Fibroblast of skin of left biceps (primary cell): Measurements from ENCODE around the gene NOC2L.
"Not testable (repeated sequence)": the region's sequence is repeated elsewhere in the genome, so short reads cannot be mapped to it uniquely, and the experiment has no call there.

Experiments
- DNase-seq, 2 experiments: peaks; one replicate each; pipeline ENCODE4 v3.0.0-alpha.2; 2013; ENCODE audit warnings: low read depth in 2 of 2

NOC2L gene

DNA sequence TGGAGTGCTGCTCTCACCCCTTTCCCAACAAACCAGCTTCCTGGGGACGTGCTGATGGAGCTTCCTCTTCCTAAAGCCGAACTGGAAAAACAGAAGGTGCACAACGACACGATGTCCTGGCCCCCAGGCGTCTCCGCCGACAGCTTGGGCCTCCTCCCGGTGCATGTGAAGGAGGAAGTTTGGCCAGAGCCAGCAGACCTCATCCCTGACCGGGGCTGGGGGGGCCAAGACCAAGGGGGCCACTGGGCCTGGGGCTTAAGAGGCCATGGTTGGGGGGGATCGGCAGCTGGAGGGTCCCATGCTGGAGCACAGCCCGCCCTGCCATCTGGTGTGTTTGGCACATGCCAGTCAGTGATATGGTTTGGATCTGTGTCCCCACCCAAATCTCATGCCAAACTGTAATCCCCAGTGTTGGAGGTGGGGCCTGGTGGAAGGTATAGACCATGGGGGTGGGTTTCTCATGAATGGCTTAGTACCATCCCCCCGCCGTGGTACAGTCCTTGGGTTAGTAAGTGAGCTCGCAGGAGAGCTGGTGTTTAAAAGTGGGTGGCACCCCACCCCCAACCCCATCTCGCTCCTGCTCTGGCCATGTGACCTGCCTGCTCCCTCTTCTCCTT, 34.4 kb upstream of the NOC2L start:
- DNase-seq, result no peak

DNA sequence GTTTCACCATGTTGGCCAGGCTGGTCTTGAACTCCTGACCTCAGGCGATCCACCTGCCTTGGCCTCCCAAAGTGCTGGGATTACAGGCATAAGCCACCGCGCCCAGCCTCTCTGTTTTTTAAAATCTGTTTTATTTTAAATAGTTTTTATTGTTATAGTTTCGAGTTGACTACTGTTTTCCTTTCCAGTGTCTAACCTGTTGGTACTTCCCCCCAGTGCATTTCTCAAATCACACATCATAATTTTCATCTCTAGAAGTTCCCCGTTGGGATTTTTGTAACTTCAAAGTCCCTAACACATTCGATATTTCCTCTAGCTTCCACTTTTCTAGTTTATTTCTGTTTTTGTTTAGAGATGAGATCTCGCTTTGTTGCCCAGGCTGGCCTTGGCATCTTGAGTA, 33.3 kb upstream of the NOC2L start:
- no peak for DNase-seq

DNA sequence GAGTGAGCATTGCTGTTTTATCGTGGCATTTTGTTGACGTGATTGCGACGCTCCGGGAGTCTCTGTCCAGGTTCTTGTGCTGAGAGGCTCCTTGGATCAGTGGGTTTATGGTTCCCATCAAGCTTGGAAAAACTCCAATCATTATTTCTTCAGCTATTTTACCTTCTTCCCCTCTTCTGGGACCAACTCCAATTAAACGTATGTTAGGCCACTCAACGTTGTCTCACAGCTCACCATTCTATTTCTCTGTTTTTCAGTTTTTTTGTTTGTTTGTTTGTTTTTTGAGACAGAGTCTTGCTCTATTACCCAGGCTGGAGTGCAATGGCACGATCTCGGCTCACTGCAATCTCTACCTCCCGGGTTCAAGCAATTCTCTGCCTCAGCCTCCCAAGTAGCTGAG, 32.8 kb upstream of the NOC2L start:
- DNase-seq, result no peak

DNA sequence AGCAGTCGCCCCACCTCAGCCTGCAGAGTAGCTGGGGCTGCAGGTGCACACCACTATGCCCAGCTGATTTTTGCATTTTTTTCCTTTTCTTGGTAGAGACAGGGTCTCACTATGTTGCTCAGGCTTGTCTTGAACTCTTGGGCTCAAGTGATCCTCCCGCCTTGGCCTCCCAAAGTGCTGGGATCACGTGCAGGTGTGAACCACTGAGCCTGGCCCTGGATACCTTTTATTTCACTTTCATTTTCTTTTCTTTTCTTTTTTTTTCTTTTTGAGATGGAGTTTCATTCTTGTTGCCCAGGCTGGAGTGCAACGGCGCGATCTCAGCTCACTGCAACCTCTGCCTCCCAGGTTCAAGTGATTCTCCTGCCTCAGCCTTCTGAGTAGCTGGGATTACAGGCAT, 32.2 kb upstream of the NOC2L start:
- not testable (repeated sequence) for DNase-seq

DNA sequence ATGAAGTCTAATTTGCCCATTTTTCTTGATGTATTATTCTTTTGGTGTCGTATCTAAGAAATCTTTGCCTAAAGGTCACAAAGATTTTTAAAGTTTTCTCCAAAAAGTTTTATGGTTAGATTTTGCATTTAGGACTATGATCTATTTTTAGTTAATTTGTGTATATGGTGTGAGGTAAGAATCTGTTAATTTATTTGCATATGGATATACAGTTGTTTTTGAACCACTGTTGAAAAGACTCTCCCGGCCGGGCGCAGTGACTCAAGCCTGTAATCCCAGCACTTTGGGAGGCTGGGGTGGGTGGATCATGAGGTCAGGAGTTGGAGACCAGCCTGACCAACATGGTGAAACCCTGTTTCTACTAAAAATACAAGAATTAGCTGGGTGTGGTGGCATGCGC, 29.0 kb upstream of the NOC2L start:
- DNase-seq, result not testable (repeated sequence)

DNA sequence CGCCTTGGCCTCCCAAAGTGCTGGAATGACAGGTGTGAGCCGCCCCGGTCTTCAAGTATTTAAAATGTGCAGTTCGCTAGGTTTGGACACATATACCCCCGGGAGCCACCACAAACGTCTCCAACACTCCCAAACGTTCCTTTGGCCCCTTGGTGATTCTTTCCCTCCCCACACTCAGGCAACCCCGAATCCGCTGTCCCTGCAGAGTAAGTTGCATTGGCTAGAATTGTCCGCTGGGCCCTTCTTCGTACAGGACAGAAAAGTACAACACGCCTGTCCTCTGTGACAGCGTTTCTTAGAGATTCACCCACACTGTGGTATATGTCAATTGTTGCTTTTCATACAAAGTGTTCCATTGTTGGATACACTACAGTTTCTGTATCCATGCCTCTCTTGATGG, 26.1 kb upstream of the NOC2L start:
- no peak for DNase-seq

DNA sequence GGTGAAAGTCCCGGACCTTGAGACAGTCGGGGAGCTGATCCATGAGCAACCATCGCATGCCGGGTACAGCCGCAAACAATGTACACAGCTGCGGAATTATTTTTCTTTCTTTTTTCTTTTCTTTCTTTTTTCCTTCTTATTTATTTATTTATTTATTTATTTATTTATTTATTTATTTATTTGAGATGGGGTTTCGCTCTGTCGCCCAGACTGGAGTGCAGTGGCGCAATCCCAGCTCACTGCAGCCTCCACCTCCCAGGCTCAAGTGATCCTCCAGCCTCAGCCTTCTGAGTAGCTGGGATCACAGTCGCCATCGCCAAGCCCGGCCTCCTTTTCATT, 25.4 kb upstream of the NOC2L start:
- DNase-seq, result no peak

DNA sequence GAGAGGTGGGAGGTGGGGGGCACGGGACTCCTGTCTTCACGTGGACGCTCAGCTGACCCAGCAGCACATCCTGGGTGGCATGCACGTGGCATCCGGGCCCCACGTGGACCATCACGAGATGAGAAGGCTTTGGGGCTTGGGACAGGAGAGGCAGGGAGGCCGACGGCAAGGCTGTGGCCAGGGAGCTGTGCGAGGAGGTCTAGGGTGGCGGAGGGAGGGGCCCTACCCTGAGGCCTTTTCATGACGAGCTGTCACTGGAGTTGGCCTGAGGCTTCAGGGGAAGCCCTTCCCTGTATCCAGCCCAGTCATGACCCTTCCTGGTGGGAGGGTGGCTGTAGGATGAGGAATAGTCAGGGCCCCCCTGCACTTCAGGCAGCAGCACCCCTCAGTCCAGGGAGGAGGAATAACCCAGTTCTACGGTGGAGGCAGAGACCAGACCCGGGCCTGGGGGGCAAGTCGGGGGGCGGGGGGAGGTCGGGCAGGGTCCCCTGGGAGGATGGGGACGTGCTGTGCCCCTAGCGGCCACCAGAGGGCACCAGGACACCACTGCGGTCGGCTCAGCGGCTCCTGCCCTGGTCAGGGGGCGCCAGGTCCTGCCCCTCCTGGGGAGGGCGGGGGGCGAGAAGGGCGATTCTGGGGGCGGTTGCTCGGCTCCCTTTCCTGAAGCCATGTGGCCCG, 24.9 kb upstream of the NOC2L start:
- DNase-seq, result no peak

DNA sequence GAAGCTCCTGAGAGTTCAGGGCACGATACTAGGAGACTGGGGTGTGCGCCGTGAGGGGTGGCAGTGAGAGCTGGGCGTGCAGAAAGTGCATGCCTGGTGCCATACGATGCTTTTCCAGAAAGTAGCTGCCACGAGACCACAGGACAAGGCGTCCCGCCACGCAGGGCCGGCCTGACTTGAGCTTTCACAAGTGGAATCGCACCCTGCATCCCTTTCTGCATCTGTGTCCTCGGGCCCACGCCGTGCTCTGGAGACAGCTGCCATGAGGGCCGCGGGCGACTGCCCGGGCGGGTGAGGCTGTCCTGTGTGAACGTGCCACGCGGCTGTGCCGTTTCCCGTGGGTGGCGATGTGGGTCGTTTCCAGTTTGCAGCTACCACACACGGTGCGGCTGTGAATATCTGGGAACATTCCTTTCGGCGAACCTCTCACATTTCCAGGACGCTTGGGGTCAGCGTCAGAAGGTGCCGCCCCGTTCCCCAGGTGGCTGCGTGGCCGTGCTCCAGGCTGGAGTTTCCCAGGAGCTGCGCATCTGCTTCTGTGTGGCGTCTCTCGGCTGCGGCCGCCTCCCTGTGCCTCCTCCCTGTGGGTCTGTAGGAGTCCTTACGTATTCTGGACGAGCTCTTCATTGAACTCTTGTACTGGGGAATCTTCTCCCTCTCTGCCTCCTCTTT, 23.8 kb upstream of the NOC2L start:
- no peak for DNase-seq

DNA sequence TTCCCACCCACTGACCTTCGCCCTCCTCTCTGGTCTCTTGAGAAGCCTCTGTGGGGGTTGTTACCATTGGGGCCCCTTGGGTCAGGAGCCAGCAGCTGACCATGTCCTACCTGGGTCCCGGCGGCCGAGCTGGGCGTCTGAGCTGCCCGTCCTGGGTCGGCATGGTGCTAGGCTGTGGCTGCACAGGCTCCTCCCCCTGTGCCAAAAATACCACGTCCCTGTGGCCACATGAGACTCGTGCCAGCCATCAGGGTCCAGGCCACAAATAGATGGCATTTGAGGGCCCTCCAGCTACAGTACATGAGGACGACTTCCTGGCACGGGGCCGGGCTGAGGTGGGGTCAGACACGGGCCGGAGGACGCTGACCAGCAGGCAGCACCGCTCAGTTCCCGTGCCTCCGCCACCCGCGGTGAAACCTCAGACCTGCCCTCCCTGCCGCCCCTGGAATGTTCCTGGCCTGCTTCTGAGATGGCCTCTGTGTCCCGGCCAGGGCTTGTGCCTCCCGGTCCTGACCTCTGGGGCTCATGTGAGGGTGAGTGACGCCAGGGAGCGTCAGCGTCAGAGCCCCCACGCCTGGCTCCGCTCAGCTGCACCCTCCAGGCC, 23.0 kb upstream of the NOC2L start, which contains the start of gene PERM1:
Gene PERM1, minus strand, starts transcription at position 139 of the 604 bp plus-strand sequence. CDS start 1,064 bp downstream, outside the sequence.
- DNase-seq, result no peak

DNA sequence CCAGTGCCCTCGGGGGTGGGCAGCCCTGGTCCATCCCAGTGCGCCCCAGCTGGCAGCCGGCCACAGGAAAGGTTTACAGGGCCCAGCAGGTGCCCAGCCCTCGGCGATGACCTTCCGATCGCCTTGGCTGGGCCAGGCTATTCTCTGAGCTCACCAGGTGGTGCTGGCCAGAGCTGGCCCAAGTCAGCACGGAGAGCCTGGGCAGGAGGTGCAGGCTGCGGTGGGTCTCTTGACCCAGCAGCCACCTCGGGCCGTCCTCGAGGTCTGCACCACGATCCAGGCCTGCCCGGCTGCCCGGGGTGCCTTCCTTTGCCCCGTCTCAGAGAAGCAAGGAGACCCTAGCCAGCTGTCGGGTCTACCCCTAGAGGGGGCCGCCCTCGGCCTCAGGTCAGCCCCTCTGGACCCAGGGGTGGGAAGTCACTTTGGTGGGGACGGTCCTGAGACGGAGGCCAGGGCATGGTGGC, 22.5 kb upstream of the NOC2L start:
- DNase-seq, result no peak

DNA sequence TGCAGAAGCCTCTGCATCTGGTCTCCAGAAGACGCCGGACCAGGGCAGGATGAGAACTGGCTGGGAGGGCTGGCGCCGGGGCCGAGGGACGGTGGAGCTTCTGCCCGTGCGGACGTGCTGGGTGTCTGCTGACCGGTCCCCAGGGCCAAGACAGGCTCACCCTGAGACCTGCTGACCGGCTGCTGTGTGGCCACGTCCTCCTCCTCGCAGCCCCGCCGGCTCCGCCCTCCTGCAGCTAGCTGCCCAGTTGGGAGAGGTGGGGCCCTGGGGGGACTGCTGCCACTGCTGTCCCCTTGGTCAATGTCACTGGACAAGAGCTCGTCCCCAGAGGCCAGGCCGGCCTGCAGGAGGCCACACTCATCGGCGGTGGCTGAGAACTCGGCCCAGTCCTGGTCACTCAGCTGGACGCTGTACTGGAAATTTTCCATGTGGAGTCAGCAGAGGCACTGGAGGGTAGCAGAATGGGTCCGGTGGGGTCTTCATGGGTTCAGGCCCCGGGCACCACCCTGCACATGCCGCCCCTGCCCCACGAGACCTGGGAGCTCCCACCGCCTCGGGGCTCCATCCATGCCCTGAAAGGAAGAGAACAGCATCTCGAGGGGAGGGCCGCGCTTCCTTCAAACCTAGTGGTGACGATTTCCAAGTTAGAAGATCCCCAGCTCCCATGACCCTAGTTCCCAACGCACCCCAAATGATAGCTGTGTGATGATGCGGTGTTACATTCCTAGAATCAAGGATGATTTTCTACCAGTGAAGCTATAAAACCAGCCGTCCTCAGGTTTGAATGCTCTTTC, 21.7 kb upstream of the NOC2L start:
- no peak for DNase-seq

DNA sequence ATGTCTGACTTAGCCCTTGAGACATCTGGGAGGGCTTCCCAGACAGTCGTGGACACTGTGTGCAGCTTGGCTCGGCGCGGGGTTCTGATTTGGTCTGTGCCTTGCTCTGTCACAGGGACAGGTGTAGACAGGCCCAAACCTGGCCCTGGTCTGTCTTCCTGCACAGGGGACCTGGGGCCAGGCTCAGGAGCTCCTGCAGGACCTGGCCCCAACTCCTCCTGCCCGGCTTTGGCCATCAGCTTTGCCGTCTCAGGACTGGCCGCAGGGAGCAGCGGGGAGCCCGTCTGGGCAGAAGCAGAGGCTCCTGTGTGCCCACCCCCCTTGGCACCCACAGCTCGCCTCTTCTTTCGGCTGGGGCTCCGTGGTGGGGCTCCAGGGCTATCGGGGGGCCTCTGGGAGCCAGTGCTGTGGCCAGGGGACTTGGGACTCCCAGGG, 21.1 kb upstream of the NOC2L start:
- no peak for DNase-seq

DNA sequence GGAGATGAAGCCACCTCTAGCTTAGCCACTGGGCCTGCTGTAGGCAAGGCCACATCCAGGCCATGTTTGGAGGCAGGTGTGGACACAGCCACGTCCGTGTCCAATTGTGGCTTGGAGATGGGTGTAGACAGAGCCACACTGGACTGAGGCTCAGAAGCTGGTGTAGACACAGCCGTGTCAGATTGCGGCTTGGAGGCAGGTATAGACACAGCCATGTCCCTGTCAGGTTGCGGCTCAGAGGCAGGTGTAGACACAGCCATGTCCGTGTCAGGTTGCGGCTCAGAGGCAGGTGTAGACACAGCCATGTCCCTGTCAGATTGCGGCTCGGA, 20.7 kb upstream of the NOC2L start:
- DNase-seq, result no peak

DNA sequence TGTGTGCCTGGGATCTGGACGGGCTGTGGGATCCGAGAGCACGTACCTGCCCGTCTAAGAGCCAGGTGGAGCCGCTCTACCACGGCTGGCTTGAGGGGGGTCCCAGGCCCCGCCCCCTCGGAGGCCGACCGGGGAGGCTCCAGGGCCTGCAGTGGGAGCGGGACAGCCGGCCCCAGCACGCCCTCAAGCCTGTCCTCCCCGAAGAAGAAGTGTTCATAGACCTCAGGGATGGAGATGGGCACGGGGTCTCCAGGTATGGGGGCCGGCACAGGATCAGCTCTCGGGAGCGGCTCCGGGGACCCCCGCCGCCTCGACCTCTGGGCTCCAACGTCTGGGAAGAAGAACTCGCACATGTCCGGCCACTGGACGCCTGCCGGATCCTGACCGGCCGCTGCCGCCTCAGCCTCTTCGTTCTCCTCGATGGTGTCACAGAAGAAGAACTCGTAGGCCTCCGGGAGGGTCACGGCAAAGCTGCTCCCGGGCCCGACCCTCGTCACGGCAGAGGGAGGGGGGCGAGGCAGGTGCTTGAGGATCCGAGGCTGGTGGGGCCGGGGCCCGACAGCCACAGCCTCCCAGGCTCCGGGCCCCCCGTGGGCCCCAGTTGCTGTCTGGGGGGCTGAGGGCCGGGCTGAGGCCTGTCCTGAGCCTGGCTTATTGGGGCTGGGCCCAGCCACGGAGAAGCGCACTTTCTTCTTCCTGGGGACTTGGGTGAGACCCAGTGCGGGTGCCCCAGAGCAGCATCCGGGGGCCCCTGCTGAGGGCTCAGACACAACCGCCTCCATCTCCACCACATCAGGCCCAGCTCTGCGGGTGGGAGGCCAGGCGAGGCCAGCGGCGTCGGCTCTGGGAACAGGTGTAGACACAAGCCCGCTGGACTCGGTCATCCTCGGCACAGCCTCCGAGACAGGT, 20.0 kb upstream of the NOC2L start:
- DNase-seq, result no peak

DNA sequence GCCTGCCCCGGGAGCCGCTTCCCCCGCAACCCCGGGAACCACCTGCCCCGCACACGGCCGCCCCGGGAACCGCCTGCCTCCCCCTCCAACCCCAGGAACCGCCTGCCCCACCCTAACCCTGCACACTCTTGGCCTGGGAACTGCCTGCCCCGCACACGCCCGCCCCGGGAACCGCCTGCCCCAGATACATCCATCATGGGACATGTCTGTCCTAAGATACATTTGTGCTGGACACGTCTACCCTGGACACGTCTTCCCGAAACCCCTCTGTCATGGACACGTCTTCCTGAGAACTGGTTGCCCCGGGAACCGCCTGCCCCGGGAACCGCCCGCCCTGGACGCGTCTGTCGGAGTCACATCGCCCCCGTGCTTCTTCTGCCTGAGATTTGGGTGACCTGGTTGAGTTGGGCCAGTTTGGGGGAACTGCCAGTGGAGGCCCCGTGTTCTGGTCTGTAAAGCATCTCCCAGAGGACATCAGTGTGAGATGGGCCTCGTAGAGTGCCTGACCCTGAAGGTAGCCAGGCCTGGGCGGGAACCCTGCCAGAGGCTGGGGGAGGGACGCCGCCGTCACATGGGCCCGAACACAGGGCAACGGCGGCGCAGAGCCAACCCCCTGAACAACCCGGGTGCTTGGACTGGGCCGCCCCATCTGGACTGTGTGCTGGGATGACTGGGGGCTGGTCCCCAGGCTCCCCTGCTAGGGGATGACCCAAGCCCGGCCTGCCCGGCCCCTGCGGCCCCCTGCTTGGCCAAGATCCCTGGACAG, 19.2 kb upstream of the NOC2L start:
- no peak for DNase-seq

DNA sequence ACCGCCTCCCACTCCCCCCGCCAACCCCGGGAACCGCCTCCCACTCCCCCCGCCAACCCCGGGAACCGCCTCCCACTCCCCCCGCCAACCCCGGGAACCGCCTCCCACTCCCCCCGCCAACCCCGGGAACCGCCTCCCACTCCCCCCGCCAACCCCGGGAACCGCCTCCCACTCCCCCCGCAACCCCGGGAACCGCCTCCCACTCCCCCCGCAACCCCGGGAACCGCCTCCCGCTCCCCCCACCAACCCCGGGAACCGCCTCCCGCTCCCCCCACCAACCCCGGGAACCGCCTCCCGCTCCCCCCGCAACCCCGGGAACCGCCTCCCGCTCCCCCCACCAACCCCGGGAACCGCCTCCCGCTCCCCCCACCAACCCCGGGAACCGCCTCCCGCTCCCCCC, 17.7 kb upstream of the NOC2L start:
- DNase-seq, result not testable (repeated sequence)

DNA sequence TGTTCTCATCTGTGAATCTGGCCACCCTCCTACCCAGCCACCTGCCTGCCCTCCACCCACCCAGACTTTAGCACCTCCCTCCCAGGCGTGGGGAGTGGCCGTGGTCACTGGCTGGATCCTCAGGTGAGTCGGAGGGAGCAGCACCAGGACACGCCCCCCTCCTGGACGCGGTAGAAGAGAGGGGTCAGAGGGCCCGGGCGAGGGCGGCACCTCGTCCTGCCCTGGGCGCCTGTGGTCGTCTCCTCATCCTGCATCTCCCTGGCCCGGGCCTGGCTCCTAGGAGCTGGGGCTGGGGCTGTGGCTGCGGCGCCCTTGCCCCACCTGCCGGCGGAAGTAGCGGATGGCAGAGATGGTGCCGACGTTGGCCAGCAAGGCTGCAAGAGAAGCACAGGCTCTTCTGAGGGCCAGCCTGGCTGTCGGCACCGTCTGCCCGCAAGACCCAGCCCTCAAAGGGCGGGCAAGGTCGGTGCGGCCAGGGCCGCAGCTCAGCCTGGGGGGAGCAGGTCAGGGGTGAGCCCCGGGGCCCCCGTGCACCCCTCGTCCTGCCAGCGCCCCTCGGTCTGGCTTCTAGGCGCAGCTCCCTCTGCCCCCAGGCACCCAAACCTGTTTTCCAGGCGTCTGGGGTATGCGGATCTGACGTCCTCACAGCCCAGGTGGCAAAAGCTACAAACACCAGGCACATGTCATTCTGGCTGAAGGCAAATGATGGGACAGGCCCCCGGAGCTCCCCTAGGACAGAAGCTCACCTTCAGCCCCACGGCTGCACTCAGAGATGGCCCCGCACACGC, 17.0 kb upstream of the NOC2L start:
- no peak for DNase-seq

DNA sequence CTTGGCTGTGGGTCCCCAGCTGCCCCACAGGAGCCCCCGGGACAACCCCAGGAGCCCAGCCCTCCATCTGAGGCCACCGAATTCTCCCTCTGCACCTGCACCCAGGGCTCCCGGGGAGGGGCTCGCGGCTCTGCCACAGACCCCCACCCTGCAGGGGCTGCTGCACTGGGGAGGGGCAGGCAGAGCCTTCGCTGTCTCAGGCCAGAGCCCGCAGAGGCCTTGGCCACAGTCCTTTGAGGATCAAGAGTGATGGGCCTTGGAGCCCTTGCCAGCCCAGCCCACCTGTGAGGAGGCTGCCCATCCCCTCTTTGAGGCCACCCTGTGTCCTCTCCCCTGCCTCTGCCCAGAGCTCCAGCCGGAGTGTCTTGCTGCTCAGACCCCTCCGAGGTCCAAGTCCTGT, 16.3 kb upstream of the NOC2L start:
- no peak for DNase-seq
